ENCODE results near the gene C10orf53. TPM values are rescaled to one million over a fixed set of nuclear protein-coding genes. Genes with fewer than 3 reads are reported as not detected.
"Not testable (repeated sequence)": the region's sequence is repeated elsewhere in the genome, so short reads cannot be mapped to it uniquely, and the experiment has no call there.

Gene C10orf53
- total RNA-seq, 1 donor: not detected

GRCh38 chr10:49667991-49668390 lies 11.5 kb upstream of the C10orf53 start:
- TF ChIP-seq, protein P1, sequence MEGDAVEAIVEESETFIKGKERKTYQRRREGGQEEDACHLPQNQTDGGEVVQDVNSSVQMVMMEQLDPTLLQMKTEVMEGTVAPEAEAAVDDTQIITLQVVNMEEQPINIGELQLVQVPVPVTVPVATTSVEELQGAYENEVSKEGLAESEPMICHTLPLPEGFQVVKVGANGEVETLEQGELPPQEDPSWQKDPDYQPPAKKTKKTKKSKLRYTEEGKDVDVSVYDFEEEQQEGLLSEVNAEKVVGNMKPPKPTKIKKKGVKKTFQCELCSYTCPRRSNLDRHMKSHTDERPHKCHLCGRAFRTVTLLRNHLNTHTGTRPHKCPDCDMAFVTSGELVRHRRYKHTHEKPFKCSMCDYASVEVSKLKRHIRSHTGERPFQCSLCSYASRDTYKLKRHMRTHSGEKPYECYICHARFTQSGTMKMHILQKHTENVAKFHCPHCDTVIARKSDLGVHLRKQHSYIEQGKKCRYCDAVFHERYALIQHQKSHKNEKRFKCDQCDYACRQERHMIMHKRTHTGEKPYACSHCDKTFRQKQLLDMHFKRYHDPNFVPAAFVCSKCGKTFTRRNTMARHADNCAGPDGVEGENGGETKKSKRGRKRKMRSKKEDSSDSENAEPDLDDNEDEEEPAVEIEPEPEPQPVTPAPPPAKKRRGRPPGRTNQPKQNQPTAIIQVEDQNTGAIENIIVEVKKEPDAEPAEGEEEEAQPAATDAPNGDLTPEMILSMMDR (IDR thresholded peaks at IDR 0.05; ENCODE audit: insufficient read depth, low read length): no peak
- no peak overlapping the region for H3K4me3 ChIP-seq (ENCODE audit: low read depth, low read length)
- no peak for DNase-seq (ENCODE audit: low read depth)

DNA sequence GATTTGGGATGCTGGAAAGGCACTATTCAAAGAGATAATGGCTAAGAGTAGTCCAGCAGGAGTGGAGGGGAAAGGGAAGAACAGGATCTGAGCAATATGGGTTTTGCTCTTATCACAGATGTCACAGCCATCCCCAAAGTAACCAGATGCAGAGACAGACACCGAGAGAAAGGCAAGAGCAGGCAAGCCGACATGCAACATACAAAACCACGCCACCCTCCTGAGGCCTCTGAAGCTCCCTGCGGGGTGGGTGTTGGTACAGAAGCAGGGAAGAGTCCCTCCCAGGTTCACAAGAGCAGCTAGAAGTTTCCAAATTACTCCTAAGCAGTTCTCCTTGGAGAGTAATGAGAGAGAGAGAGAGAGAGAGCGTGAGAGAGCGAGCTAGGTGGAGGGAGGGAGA lies 10.8 kb upstream of the C10orf53 start:
- TF ChIP-seq, protein P1 (IDR thresholded peaks at IDR 0.05; ENCODE audit: insufficient read depth, low read length): no peak
- no peak overlapping the region for H3K4me3 ChIP-seq (ENCODE audit: low read depth, low read length)
- DNase-seq (ENCODE audit: low read depth): no peak

DNA sequence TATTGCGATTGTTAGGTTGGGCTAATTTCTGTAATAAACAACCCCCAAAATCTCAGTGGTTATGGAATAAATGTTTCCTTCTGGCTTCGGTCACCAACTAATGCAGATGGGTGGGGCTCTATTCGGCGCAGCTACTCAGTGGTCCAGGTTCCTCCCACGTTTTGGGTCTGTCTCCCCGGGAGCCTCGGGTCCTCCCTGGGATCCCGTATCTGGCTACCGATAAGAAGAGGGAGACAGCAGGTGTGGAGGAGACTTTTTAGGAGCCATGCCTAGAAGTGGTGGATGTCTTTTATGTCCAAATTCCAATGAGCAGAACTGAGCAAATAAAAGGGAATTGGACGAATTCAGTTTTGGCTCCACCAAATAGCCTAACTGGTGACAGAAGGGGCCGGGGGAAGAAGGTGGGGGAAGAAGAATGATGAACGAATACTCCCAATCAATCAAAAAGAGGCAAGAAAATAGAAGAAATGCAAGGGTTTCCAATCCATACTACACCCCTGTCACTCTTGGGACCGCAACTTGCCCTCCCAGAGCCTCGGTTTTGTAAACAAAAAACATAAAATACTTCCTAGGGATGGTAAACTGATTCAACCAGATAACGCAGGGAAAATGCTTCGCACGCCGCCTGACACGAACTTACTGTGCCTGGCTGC lies 498 bp upstream of the C10orf53 start:
- TF ChIP-seq, protein P1 (IDR thresholded peaks at IDR 0.05; ENCODE audit: insufficient read depth, low read length): no peak
- peak overlapping the region; percentile 35 for H3K4me3 ChIP-seq (ENCODE audit: low read depth, low read length)
- no peak for DNase-seq (ENCODE audit: low read depth)

GRCh38 chr10:49682449-49682848 lies 3.0 kb downstream of the C10orf53 start:
- DNase-seq (ENCODE audit: low read depth); H3K4me3 ChIP-seq (ENCODE audit: low read depth, low read length): not testable (repeated sequence)

DNA sequence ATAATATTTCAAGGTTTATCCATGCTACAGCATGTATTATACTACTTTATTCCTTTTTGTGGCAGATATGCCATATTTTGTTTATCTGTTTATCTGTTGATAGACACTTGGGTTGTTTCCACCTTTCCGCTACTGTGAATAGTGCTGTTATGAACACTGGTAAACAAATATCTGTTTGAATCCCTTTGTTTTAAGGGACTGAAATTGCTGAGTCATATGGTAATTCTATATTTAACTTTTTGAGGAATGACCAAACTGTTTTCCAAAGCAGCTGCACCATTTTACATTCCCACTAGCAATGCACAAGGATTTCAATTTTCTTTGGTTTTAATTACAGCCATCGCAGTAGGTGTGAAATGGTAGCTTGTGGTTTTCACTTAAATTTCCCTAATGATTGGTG lies 3.4 kb downstream of the C10orf53 start:
- DNase-seq (ENCODE audit: low read depth): no peak
- TF ChIP-seq, protein P1 (IDR thresholded peaks at IDR 0.05; ENCODE audit: insufficient read depth, low read length): no peak
- no peak overlapping the region for H3K4me3 ChIP-seq (ENCODE audit: low read depth, low read length)

DNA sequence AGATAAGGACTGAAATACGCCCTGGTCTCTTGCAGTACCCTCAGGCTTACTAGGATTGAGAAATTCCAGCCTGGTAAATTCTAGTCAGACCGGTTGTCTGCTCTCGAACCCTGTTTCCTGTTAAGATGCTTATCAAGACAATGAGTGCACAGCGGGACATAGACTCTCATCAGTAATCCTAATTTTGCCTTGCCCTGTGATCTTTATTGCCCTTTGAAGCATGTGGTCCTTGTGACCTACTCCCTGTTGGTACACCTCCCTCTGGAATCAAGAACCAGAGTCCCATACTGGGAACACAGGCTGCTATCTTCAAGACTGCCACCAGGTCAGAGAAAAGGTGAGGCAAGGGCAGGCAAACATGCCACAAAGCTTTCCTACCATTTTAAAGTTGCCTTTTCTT lies 7.2 kb downstream of the C10orf53 start:
- no peak overlapping the region for H3K4me3 ChIP-seq (ENCODE audit: low read depth, low read length)
- TF ChIP-seq, protein P1 (IDR thresholded peaks at IDR 0.05; ENCODE audit: insufficient read depth, low read length): no peak
- no peak for DNase-seq (ENCODE audit: low read depth)

GRCh38 chr10:49688261-49688846 lies 8.9 kb downstream of the C10orf53 start:
- no peak overlapping the region for H3K4me3 ChIP-seq (ENCODE audit: low read depth, low read length)
- TF ChIP-seq, protein P1 (IDR thresholded peaks at IDR 0.05; ENCODE audit: insufficient read depth, low read length): no peak
- no peak for DNase-seq (ENCODE audit: low read depth)
